CD14-positive monocyte (primary cell): ENCODE results near the gene ITGA6. TPM values are rescaled to one million over a fixed set of nuclear protein-coding genes. Genes with fewer than 3 reads are reported as not detected.

Experiments
- DNase-seq, 3 donors: peaks; one replicate each; pipeline ENCODE4 v3.0.0-alpha.2; 2011 to 2022
- H2AFZ ChIP-seq: 2 replicates; pipeline ENCODE4 v1.6.0; 2012; ENCODE audit warnings: mild to moderate bottlenecking, low read depth, low read length, inconsistent platforms; ENCODE audit not compliant: insufficient read depth, poor library complexity, severe bottlenecking
- H3K27ac ChIP-seq, 2 donors: 1 replicate in 1 of 2; 2 replicates in 1 of 2; pipeline ENCODE4 v1.5.1; 2012 to 2013; ENCODE audit warnings: low read length in 2 of 2, control low read depth in 1 of 2, inconsistent platforms in 1 of 2, low read depth in 1 of 2, mild to moderate bottlenecking in 1 of 2
- H3K27me3 ChIP-seq, 2 donors: one replicate each; pipeline versions ENCODE4 v1.6.0 to v1.6.1; 2011 to 2013; ENCODE audit warnings: low read length in 2 of 2; ENCODE audit not compliant: control insufficient read depth in 2 of 2, insufficient read depth in 2 of 2
- H3K36me3 ChIP-seq, 2 donors: replicated peaks in 1 of 2; 1 replicate in 1 of 2; 2 replicates in 1 of 2; pipeline versions ENCODE4 v1.5.1 to v1.6.1; 2012 to 2013; ENCODE audit warnings: low read length in 2 of 2, control low read depth in 1 of 2, inconsistent platforms in 1 of 2, mild to moderate bottlenecking in 1 of 2; ENCODE audit not compliant: insufficient read depth in 2 of 2, control insufficient read depth in 1 of 2
- H3K4me1 ChIP-seq, 2 donors: 1 replicate in 1 of 2; 2 replicates in 1 of 2; pipeline versions ENCODE4 v1.5.1 to v1.6.1; 2012 to 2013; ENCODE audit warnings: low read length in 2 of 2, control low read depth in 1 of 2, inconsistent platforms in 1 of 2, mild to moderate bottlenecking in 1 of 2, moderate library complexity in 1 of 2; ENCODE audit not compliant: insufficient read depth in 2 of 2, control insufficient read depth in 1 of 2
- H3K4me2 ChIP-seq: replicated peaks from 2 replicates; pipeline ENCODE3; 2012; ENCODE audit warnings: low read length, moderate library complexity, mild to moderate bottlenecking; ENCODE audit not compliant: poor library complexity, severe bottlenecking; ENCODE audit errors: extremely low read depth
- H3K4me3 ChIP-seq, 3 experiments: fragments of 200-600 bp in 1 of 3; sonication (generic) in 1 of 3; replicated peaks in 1 of 3; 1 replicate in 2 of 3; 2 replicates in 1 of 3; pipeline ENCODE4 v1.5.1; 2011 to 2013; ENCODE audit warnings: low read length in 3 of 3, mild to moderate bottlenecking in 3 of 3, control low read depth in 2 of 3, low read depth in 2 of 3, inconsistent platforms in 1 of 3, moderate library complexity in 1 of 3
- H3K79me2 ChIP-seq: 2 replicates; pipeline ENCODE4 v1.6.0; 2012; ENCODE audit warnings: mild to moderate bottlenecking, control low read depth, inconsistent platforms, low read length, moderate library complexity; ENCODE audit not compliant: insufficient read depth
- H3K9ac ChIP-seq: 2 replicates; pipeline ENCODE4 v1.6.0; 2017; ENCODE audit warnings: low read length, mild to moderate bottlenecking; ENCODE audit not compliant: insufficient read depth, poor library complexity, severe bottlenecking
- H3K9me3 ChIP-seq, 2 donors: replicated peaks in 1 of 2; 1 replicate in 1 of 2; 2 replicates in 1 of 2; pipeline versions ENCODE4 v1.5.1 to v1.6.1; 2012 to 2013; ENCODE audit warnings: low read length in 2 of 2, control low read depth in 1 of 2; ENCODE audit not compliant: control insufficient read depth in 1 of 2, insufficient read depth in 1 of 2
- H4K20me1 ChIP-seq: 2 replicates; pipeline ENCODE4 v1.6.0; 2012; ENCODE audit warnings: mild to moderate bottlenecking, low read length, control low read depth, moderate library complexity; ENCODE audit not compliant: insufficient read depth
- H3K27ac Mint-ChIP-seq, 7 donors: one replicate each; pipeline ENCODE4 v1.8.0; 2020; ENCODE audit warnings: mild to moderate bottlenecking in 7 of 7, mixed read lengths in 7 of 7, moderate library complexity in 6 of 7, inconsistent platforms in 2 of 7
- H3K27me3 Mint-ChIP-seq, 3 donors: one replicate each; pipeline ENCODE4 v1.8.0; 2021 to 2022; ENCODE audit warnings: low read depth in 3 of 3, mild to moderate bottlenecking in 3 of 3, mixed read lengths in 3 of 3, moderate library complexity in 3 of 3, inconsistent platforms in 1 of 3
- H3K36me3 Mint-ChIP-seq, 2 donors: one replicate each; pipeline ENCODE4 v1.8.0; 2020; ENCODE audit warnings: mixed read lengths in 2 of 2, inconsistent platforms in 1 of 2, mild to moderate bottlenecking in 1 of 2
- H3K4me1 Mint-ChIP-seq: one replicate; pipeline ENCODE4 v1.8.0; 2020; ENCODE audit warnings: mild to moderate bottlenecking, mixed read lengths
- H3K4me3 Mint-ChIP-seq, 2 donors: one replicate each; pipeline ENCODE4 v1.8.0; 2020; ENCODE audit warnings: mild to moderate bottlenecking in 2 of 2, mixed read lengths in 2 of 2, moderate library complexity in 1 of 2
- H3K9me3 Mint-ChIP-seq, 7 donors: one replicate each; pipeline ENCODE4 v1.8.0; 2020 to 2022; ENCODE audit warnings: mixed read lengths in 7 of 7, mild to moderate bottlenecking in 6 of 7, moderate library complexity in 6 of 7, inconsistent platforms in 2 of 7
- WGBS: methylation state at CpG from one replicate; pipeline ENCODE4 v1.1.5; 2013; ENCODE audit warnings: missing lambda C conversion rate; ENCODE audit not compliant: insufficient coverage; 5-methylcytosine and 5-hydroxymethylcytosine counted together
- intact Hi-C, 2 donors: fragments of 100-400 bp; cut with micrococcal nuclease; formaldehyde crosslinking; loops; one replicate each; pipeline versions ENCODE4 v1.15.0 to v1.15.1; 2023
- polyA plus RNA-seq, 3 donors: library from polyadenylated mRNA; depleted of rRNA in 1 of 3; unstranded in 2 of 3; stranded (reverse) in 1 of 3; fragments of 300-500 nt in 2 of 3; fragments of >200 nt in 1 of 3; fragmentation: Illumina TruSeq in 2 of 3; gene quantifications; 1 replicate in 2 of 3; 2 replicates in 1 of 3; pipeline ENCODE4 v1.2.3, GENCODE V29; 2012 to 2021
- TF ChIP-seq, protein P1 (sequence below): fragments of 200-600 bp; IDR thresholded peaks from one replicate; pipeline ENCODE4 v1.8.0; 2022; ENCODE audit warnings: antibody characterized with exemption, mild to moderate bottlenecking

The ITGA6 gene
- polyA plus RNA-seq, 3 donors: 0.01 to 0.36 (median 0.20) TPM

DNA sequence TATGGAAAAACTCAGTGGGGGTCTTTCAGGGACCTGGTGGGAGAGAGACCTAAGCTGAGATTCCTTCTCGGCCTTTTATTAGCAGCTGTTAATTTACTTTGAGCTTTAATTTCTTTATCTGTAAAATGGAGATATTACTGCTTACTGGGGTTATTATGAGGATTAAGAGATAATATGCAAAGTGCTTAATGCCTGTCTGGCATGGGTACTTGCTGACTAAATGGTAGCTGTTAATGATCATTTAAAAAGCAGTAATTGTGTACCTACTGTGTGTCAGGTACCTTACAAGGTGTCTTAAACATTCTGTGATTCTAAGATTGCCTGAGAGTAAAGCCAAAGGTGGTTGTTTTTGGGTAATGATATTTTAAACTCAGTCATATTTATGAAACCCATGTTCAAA, 2.6 kb downstream of the ITGA6 start:
- Histone ChIP-seq H4K20me1 (no peaks in the 10 kb centered on the region), H3K36me3 (no peaks in the 10 kb centered on the region), H3K4me2 (no peak overlapping the region), H2AFZ (no peak overlapping the region), H3K4me3 (no peak overlapping the region), H3K79me2 (no peaks in the 10 kb centered on the region), H3K27ac (no peak overlapping the region), H3K4me1 (peaks cover 11 to 32% of the 10 kb centered on the region in 2 donors), H3K9me3 (peaks cover 0 to 7% of the 10 kb centered on the region in 2 donors), H3K9ac (no peak overlapping the region), H3K27me3 (peaks cover 50 to 76% of the 10 kb centered on the region in 2 donors)
- peaks cover 0 to 4% (median 3%) of the 10 kb centered on the region in 7 donors for H3K9me3 Mint-ChIP-seq
- TF ChIP-seq, protein P1, sequence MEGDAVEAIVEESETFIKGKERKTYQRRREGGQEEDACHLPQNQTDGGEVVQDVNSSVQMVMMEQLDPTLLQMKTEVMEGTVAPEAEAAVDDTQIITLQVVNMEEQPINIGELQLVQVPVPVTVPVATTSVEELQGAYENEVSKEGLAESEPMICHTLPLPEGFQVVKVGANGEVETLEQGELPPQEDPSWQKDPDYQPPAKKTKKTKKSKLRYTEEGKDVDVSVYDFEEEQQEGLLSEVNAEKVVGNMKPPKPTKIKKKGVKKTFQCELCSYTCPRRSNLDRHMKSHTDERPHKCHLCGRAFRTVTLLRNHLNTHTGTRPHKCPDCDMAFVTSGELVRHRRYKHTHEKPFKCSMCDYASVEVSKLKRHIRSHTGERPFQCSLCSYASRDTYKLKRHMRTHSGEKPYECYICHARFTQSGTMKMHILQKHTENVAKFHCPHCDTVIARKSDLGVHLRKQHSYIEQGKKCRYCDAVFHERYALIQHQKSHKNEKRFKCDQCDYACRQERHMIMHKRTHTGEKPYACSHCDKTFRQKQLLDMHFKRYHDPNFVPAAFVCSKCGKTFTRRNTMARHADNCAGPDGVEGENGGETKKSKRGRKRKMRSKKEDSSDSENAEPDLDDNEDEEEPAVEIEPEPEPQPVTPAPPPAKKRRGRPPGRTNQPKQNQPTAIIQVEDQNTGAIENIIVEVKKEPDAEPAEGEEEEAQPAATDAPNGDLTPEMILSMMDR: no peak
- peaks cover 32% of the 10 kb centered on the region for H3K4me1 Mint-ChIP-seq
- no peak for DNase-seq
- peaks cover 45 to 66% (median 65%) of the 10 kb centered on the region in 3 donors for H3K27me3 Mint-ChIP-seq
- no peak overlapping the region for H3K27ac Mint-ChIP-seq
- no CpG with 5 or more reads among the region's 1 CpG for WGBS
- peaks cover 2 to 3% of the 10 kb centered on the region in 2 donors for H3K36me3 Mint-ChIP-seq
- intact Hi-C loops: no loop called here
- H3K4me3 Mint-ChIP-seq: peak overlapping the region in 1 of 2 donors; percentile 21

DNA sequence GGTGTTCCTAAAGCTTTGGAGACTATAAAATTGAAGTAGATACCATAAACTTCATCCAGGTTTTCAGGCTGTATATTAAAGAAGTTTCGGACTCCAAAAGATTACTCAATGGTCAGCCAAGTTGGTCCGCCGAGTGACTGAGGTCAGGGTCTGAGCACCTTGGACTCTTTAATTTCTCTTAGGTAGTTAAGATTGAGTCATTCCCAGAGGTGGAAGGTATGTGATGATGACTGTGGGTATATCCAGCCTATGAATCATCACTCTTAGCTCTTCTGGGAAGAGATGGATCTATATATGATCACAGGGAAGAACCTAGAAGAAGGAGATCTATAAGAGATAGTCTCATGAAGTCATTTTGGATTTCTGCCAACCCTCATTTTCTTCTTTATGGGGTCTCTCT, 3.3 kb downstream of the ITGA6 start:
- TF ChIP-seq, protein P1: no peak
- peaks cover 40 to 66% (median 64%) of the 10 kb centered on the region in 3 donors for H3K27me3 Mint-ChIP-seq
- Histone ChIP-seq H3K4me1 (peaks cover 11 to 32% of the 10 kb centered on the region in 2 donors), H3K36me3 (no peaks in the 10 kb centered on the region), H3K4me3 (no peak overlapping the region), H3K4me2 (no peak overlapping the region), H3K27me3 (peaks cover 49 to 71% of the 10 kb centered on the region in 2 donors), H3K9me3 (peaks cover 0 to 7% of the 10 kb centered on the region in 2 donors), H3K27ac (no peak overlapping the region), H2AFZ (no peak overlapping the region), H3K9ac (no peak overlapping the region), H3K79me2 (no peaks in the 10 kb centered on the region), H4K20me1 (no peaks in the 10 kb centered on the region)
- peak overlapping the region in 1 of 2 donors; percentile 47 for H3K4me3 Mint-ChIP-seq
- H3K4me1 Mint-ChIP-seq: peaks cover 35% of the 10 kb centered on the region
- no peak overlapping the region for H3K27ac Mint-ChIP-seq
- 86% methylated on average over 1 of the region's 3 CpGs for WGBS
- no peak for DNase-seq
- peaks cover 0 to 4% (median 3%) of the 10 kb centered on the region in 7 donors for H3K9me3 Mint-ChIP-seq
- peaks cover 2 to 4% of the 10 kb centered on the region in 2 donors for H3K36me3 Mint-ChIP-seq
- intact Hi-C loops: no loop called here
